ENCODE results near the gene ETFA.

DNA sequence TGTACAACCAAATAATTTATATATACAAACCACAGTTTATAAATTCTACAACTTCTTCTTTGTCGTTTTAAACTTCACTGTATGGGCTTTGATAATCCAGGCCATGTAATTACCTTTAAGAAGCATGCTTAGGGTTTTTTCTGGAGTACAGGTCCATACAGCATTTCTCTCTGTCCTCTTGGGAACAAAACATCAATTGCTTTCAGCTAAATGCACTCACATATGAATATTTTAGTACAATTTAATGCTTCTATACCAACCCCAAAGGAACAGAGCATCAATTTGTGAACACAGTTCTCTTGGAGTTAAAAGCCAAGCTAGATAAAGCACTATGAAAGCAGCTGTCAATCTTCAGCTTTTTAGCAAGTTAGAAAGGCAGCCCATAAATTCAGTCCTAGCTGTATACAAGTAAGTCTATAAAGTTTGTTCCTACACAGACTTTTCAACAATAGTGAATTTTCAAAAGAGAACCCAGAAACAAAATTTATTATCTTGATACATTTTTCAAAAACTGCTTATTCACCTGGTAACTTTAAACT, 66.1 kb downstream of the ETFA start:
- no peak for TF ChIP-seq RAD21 (IDR thresholded peaks at IDR 0.05; ENCODE audit: insufficient read depth, low read depth, low read length)
- TF ChIP-seq MLLT1 (IDR thresholded peaks at IDR 0.05) = no peak
- no peak for TF ChIP-seq CTCF (IDR thresholded peaks at IDR 0.05 in 2 of 3, conservative IDR thresholded peaks at IDR 0.05 in 1 of 3; ENCODE audit: control insufficient read depth in 2 of 3, extremely low read depth in 1 of 3, insufficient read depth in 1 of 3, low read depth in 3 of 3, low read length in 3 of 3)
- TF ChIP-seq FOXK2 (IDR thresholded peaks at IDR 0.05) = no peak
- no peak for TF ChIP-seq SMAD1 (IDR thresholded peaks at IDR 0.05; ENCODE audit: low read depth, partially characterized antibody)
- TF ChIP-seq RELA (IDR thresholded peaks at IDR 0.05; ENCODE audit: borderline replicate concordance, partially characterized antibody) = no peak
- no peak for TF ChIP-seq ZNF384 (IDR thresholded peaks at IDR 0.05; ENCODE audit: borderline replicate concordance, low read depth, low read length)
- TF ChIP-seq IKZF1 (conservative IDR thresholded peaks at IDR 0.05) = no peak
- no peak for TF ChIP-seq MYC (IDR thresholded peaks at IDR 0.05; ENCODE audit: insufficient read depth, insufficient read length, insufficient replicate concordance, low read length, severe bottlenecking)
- no peak for TF ChIP-seq MAX (IDR thresholded peaks at IDR 0.05; ENCODE audit: low read depth, low read length)
- no peak for TF ChIP-seq NFXL1 (IDR thresholded peaks at IDR 0.05; ENCODE audit: borderline replicate concordance)
- TF ChIP-seq FOS (IDR thresholded peaks at IDR 0.05; ENCODE audit: borderline replicate concordance, extremely low read depth, insufficient read length) = no peak
- no peak for TF ChIP-seq EZH2 (IDR thresholded peaks at IDR 0.05; ENCODE audit: borderline replicate concordance, control insufficient read depth, low read depth, low read length)
- TF ChIP-seq POLR2AphosphoS2 (IDR thresholded peaks at IDR 0.05; ENCODE audit: low read depth, low read length) = no peak

Data from GM12878 (cell line).